Stimulated activated CD4-positive, alpha-beta T cell treated with anti-CD3 and anti-CD28 coated beads, Interleukin-4, amount 100 ng/mL, for 24 hours (primary cell): ENCODE results near the gene SMAGP.
"Not testable (repeated sequence)": the region's sequence is repeated elsewhere in the genome, so short reads cannot be mapped to it uniquely, and the experiment has no call there.

Source experiments
- DNase-seq: peaks from one replicate; pipeline ENCODE4 v3.0.0-alpha.2; 2020

Gene SMAGP, protein sequence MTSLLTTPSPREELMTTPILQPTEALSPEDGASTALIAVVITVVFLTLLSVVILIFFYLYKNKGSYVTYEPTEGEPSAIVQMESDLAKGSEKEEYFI

DNA sequence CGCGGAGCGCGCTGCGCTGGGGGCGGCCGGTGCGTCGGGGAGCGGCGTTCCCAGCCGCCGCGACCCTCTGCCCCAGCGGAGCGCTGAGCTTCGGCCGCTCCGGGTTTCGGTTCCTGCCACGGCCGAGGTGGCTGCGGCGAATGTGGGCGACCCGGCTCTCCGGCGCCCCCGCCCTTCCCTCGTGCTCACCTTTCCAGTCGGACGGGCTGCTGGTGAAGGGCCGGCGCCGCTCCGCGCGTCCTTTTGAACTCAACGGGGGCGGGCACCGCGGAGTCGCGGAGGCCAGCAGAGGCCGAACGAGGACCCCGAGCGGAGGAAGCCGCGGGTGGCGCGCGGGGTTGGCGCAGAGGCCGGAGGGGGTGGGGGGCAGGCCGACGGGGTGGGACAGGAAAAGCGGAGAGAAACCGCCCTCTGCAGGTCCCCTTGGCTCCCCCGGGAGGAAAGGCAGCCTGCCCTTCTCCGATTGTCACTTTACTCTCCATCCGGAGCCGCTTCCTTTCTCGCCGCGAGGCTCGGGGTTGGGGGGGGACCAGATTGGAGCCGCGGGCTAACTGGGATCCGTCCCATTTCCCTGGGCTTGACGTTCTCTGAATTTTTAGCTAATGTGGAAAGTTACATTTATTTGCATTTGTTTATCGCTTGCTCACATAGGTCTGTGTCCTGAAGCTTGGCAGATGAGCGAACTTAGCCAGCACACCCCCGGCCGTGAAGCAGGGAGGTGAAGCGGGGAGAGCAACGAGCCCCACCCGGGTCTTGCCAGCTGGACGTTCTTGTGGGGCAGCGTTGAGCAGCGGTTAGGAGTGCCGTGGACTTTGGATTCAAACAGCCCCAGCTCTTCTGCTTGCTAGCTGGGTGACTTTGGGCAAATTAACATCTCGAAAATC lies at the start of gene SMAGP:
Gene SMAGP (minus strand): TSS at position 349 of the 884 bp plus-strand sequence. CDS start 1,137 bp downstream, outside the sequence.
- peak; percentile 32 for DNase-seq

DNA sequence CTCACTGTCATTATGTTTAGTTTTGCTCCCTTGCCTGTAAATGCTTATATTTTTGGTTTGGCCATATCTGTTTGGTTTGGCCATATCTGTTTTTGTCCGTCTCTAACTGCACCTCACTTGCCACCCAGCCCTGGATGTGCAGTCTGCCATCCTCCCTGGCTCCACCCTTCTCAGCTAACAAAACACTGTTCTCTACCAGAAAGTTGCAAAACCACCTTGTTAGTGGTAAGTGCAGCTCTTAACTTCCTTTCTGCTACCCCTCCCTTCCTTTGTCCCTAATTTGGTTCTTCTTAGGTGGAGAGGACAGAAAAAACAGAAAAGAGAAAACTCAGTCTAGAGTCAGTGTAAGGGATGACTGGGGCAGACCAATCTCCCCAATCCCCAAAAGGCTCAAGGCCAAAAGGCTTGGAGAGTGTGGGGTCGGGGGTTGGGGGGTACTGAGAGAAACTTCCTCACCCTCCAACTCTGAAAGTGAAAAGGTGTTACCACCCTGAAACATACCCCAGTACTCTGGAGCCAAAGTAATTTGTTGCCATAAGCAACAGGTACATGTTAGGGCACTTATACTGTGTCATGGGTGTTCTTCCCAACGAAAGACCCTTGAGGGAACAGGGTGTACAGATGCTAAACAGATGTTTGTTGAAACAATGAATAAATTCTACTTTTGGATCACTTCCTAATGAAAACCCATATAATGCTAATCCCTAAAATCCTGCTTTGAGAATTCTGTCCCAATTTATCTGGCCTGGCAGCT lies 48.8 kb upstream of the SMAGP start:
- peak; percentile 26 for DNase-seq

DNA sequence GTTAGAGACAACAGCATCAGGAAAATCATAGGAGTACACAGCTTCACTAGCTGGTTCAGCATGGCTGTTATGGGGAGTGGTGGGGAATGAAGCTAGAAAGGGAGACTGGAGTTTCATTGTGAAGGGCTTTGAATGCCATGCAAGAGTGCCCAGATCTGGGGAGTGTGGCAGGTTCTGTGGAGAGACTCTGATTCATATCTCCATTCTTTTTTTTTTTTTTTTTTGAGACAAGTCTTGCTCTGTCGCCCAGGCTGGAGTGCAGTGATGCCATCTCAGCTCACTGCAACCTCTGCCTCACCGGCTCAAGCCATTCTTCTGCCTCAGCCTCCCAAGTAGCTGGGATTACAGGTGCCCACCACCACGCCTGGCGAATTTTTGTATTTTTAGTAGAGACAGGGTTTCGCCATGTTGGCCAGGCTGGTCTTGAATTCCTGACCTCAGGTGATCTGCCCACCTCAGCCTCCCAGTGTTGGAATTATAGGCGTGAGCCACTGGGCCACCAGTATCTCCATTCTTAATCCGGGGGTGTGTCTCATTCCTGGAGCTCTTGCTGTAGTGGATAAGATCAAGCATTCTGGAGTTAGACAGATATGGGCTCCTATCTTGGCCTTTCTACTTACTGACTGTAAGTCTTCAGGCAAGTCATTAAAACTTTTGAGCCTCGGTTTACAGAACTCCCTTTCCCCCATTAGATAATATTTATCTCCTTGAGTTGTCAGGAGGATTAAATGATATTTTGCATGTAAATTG lies 48.0 kb upstream of the SMAGP start:
- DNase-seq: not testable (repeated sequence)

DNA sequence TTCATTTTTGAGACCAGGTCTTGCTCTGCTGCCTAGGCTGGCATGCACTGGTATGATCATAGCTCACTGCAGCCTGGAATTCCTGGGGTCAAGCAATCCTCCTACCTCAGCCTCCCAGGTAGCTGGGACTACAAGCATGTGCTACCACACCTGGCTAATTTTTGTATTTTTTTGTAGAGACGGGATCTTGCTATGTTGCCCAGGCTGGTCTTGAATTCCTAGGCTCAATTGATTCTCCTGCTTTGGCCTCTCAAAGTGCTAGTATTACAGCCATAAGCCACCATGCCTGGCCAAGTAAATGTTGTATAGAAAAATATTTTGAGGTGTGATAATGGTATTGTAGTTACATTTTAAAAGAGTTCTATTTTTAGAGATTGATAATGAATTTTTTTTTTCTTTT lies 41.2 kb upstream of the SMAGP start:
- no peak for DNase-seq

DNA sequence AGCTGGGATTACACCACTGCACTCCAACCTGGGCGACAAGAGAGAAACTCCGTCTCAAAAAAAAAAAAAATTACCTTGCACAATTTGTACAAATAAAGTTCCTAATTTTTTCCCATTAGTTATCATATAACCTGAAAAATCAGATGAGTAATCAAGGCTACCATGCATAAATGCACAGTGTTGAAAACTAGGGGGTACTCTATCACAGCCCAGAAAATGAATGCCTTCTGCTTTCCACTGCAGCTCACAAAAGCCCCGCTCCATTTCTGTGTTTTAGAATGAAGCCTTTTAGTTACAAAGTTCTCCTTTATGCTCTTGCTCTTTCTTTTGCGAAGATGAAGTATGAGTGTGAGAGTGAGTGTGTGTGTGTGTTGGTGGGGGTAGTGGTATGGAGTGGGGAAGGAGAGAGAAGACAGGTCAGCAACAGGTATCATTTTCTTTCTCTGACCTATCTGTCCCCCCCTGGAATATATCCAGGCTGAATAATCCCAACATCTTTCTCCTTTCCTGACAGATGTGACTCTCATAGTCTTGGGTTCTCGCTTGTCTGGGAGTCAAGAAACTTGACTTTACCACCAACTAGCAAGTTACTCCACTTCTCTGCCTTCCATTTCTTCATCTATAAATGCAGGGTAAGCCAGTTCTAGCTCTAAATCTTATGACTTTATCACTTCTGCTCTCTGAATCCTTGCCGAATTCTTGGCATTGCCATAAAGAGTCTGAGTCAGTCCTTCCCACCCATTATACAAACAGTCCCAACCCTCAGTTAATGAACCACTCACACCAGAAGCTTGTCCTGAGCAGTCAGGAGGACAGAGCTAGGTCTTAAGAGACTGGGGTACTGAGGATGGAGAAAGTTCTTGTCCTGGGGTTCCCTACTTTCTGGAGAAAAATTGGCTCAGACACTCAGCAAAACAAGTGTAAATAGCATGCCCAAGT lies 37.7 kb upstream of the SMAGP start:
- DNase-seq: no peak

DNA sequence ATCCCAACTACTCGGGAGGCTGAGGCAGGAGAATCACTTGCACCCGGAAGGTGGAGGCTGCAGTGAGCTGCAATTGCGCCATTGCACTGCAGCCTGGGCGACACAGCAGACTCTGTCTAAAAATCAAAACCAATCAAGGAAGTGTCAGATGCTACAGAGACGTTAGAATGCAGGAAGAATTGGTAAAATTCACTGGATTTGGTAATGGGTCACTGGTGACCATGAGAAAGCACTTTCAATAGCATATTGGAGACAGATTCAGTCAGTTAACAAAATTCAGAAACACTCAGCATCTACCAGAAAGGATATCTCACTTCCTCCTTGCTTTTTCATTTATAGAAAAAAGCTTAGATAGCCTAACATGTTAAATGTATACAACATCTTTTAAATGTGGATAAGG lies 36.3 kb upstream of the SMAGP start:
- no peak for DNase-seq

DNA sequence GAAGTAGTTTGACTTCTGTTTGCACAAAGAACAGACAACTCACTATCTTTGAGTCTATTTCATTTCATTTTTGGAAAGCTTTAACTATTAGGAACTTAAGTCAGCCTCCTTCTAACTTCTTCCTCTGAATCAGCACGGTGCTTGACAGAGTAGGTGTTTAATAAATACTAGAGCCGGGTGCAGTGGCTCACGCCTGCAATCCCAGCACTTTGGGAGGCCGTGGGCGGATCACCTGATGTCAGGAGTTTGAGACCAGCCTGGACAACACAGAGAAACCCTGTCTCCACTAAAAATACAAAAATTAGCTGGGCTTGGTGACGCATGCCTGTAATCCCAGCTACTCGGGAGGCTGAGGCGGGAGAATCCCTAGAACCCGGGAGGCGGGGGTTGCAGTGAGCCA lies 30.6 kb upstream of the SMAGP start:
- DNase-seq: not testable (repeated sequence)

DNA sequence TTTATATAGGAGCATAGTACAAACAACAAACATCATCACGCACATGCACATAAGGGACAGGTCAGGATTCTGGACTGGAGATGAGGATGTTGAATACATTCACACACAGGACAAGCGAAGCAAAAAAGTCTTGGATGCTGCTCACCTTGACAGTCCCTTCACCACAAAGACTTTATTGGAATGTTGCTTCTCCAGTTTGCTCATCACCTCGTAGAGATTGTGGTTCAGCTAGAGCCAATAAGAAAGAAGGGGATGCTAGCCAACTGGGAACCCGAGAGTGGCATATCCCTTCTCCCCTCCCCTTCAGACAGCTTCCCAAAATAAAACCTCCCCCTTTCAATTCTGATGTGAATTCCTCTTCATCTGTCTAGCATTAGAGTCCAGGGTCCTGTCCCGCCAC lies 25.4 kb upstream of the SMAGP start:
- no peak for DNase-seq

DNA sequence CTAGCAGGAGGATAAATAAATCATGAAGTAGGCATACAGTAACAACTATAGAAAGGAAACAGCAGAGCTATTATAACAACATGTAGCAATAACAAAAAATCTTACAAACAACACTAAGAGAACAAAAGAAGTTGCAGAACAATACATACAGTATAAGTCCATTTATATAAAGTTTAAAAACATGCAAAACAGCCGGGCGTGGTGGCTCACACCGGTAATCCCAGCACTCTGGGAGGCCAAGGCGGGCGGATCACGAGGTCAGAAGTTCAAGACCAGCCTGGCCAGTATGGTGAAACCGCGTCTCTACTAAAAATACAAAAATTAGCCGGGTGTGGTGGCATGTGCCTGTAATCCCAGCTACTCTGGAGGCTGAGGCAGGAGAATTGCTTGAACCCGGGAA lies 23.9 kb upstream of the SMAGP start:
- DNase-seq: not testable (repeated sequence)

DNA sequence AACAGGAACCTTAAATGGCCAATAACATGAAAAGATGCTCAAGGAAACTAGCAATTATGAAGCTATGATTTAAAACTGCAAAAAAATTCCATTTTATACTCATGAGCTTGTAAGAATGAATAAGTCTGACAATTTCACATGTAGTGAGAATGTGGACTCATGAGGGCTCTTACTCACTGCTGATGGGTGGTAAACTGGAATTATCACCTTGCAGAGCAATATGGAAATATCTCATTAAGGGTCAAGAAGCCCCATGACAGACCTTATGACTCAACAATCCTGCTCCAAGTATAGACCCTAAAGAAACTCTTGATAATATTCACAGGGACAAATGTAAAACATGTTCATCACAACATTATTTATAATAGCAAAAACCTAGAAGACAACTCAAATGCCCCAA lies 23.5 kb upstream of the SMAGP start:
- no peak for DNase-seq

DNA sequence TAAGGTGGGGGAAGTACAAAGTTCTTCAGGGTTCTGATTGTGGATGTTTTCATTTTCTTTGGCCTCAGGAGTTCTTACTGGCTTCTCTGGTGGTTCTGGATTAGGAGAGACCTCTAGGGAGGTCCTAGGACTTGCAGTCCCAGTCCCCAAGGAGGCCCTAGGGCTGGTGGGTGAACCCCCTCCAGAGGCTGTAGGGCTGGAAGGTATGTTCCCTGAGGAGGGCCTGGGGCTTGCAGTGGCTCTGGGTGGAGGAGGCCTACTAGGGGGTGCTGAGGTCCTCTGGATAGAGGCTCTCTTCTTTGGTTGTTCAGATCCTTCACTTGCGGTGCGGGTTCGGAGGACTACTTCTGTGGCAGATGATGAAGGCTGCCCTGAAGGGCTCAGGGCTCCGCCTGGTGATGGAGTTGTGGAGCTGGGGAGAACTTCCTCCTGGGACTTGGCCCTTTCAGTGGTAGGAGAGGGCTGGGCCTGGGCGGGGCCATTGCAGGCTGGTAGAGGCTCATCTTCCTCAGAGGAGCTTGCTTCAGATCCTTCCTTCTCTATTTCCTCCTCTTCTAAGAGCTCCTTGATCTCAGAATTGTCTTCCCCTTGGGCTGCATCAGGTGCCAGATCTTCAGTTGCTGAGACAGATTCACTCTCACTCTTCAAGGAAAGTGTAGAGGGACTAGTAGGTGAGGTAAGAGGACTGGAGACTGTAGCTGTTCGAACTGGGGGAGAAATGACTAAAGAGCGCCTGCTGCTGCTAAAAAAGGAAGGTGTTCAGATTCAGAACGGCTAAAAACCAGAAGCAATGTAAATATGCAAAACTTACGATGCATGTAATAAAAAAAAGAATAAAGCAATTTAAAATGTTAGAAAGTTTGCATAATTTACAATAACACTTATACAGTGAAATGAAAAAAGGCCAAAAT lies 21.6 kb upstream of the SMAGP start:
- DNase-seq: not testable (repeated sequence)

DNA sequence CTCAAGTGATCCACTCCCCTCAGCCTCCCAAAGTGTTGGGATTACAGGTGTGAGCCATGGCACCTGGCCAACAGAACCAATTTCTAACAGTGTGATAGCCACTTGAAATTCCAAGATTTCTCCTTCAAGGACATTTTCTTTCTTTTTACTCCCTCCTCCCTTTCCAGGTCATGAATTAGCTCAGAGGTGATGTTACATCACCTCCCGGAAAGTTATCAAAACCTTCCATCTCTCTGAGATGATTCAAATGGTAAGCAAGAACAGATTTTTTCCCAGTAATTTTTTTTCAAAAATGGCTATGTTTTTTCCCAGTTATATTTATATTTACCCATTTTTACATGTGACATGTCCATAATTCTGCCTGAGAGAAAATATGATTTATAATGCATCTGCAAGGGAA lies 15.6 kb upstream of the SMAGP start:
- no peak for DNase-seq

DNA sequence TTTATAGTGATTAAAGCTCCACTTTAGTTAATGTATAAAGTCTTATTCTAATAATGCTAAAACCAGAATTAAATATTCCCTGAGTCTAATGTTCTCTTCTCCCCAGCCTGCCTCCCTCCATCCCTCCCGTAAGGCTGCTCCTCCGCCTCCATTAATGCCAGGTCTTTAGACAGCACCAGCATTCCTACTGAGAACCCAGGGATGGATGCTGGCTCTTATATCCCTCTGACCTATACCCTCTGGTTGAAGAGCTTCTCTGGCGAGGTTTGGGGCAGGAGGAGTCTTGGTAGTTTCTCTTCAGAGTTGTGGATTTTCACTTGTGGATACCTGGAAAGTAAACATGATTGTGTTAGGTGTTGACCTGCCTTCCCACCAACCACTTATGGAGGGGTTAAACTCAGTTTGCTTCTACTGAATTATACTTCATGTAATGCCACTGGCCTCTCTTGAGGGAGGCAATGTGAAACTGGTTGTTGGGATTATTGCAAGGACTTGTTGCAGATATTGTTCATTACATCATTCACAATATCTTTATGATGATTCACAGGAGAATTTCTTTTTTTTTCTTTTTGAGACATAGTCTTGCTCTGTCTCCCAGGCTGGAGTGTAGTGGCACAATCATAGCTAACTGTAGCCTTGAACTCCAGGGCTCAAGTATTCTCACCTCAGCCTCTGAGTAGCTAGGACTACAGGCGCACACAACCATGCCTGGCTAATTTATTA lies 11.1 kb upstream of the SMAGP start:
- DNase-seq: no peak

DNA sequence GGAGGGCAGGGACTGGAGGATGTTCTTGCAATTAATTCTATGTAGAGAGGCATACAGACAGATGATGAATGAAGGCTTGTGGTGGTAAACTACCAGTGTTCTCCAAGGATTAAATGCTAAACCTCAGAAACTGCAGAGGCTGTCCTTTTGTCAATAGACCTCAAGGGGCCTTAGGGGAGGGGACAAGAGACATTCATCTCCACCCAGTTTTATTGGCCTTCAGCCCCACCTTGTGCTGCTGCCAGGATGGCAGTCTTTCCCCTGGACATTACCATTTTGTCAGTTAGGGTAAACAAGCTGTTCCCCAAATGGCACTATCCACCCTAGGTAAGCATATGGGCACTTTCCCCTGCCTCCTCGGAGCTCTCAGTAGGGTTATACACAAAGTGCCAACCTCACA lies 4.9 kb upstream of the SMAGP start:
- no peak for DNase-seq

DNA sequence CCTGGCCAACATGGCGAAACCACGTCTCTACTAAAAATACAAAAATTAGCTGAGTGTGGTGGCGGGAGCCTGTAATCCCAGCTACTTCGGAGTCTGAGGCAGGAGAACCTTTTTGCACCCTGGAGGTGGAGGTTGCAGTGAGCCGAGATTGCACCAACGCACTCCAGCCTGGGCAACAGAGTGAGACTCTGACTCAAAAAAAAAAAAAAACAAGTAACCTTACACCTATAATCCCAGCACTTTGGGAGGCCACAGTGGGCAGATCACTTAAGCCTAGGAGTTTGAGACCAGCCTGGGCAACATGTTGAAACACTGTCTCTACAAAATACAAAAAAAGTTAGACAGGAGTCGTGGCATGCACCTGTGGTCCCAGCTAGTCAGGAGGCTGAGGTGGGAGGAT lies 2.6 kb upstream of the SMAGP start:
- not testable (repeated sequence) for DNase-seq

DNA sequence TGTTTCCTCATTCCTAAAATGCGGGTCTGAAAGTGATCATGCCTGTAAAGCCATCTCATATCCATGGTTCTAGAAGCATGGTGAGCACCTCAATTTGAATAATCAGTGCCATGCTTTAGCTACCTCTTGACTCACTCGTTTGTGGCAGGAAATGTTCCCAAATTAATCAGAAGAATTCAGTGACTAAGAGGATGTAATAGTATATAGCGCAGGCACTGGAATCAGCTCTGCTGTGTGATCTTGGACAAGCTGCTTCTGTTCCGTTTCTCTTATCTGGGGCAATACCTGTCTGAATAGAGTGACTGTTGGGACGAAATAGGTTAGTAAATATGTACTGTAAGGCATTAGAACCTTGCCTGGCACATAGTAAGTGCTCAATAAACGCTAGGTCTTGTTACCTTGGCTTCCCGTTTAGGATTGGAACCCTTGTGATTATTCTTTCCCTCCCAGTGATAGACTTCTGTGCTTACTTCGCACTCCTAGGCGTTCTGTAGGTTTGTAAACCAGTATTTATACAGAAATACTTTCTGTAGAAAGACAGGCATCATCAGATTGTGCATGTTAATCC lies 820 bp upstream of the SMAGP start:
- no peak for DNase-seq

DNA sequence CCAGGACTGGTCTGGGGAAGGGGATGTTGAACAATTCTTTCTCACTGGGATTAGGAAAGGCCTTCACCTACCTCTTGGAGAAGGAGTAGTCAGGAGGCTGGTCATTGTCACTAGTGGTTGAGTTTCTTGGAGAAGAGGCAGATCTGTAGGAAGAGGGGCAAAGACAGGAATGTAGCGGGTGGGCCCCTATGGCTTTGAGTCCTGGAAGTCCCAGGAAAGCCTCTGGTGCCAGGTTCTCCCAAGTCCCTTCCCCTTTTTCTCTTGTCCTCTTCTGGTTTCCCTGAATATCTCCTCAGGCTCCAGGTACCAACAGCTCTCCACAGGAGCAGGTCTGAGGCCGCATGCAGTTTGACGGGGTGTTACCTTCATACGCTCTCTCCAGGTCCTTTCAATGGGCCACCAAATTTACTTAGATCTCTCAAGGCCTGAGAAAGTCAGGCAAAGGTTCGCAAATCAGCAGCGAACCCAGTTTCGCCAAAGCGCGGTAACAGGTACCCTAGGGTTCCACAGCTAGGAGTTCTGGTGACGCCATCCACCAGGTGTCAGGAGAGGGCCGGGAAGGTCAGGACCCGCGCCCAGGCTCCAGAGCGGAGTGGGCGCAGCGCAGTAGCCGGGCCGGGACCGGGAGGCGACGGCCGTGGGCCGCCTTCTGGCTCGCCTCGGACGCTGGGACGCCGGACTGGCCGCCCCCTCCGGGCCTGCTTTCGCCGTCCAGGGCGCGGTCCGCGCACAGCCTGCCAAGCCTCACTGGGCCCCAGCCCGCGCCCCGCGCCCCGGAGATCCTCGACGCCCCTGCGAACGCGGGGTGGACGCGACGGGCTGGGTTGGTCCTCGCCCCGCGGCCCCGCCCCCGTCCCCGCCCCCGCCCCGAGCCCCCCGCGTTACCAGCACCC lies 795 bp downstream of the SMAGP start:
- peak; percentile 59 for DNase-seq

DNA sequence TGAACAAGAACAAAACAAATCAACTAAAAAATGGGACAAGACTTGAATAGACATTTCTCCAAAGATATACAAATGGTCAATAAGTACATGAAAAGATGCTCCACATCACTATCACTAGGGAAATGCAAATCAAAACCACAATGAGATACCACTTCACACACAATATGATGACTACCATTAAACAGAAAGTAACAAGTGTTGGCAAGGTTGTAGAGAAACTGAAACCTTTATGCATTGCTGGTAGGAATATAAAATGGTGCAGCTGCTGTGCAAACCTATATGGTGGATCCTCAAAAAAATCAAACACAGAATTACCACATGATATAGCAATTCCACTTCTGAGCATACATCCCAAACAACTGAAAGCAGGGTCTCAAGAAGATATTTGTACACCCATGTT lies 5.2 kb downstream of the SMAGP start:
- no peak for DNase-seq

DNA sequence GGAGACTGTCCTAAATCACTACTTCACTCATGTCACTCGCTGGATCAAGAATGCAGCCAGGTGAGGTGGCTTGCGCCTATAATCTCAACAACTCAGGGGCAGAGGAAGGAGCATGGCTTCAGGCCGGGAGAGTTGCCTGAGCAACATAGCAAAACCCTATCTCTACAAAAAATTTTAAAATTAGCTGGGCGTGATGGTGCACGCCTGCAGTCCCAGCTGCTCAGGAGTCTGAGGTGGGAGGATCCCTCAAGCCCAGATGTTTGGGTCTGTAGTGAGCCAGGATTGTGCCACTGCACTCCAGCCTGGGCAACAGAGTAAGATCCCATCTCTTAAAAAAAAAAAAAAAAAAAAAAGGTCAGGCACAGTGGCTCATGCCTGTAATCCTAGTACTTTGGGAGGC lies 5.9 kb downstream of the SMAGP start:
- no peak for DNase-seq
